Limb (tissue), 2 donors: ENCODE data around the gene SLC6A6.

ENCODE experiments used
- DNase-seq, 2 donors: peaks; one replicate each; pipeline ENCODE4 v3.0.0-alpha.2; 2016; ENCODE audit errors: extremely low spot score in 2 of 2

Gene SLC6A6

DNA sequence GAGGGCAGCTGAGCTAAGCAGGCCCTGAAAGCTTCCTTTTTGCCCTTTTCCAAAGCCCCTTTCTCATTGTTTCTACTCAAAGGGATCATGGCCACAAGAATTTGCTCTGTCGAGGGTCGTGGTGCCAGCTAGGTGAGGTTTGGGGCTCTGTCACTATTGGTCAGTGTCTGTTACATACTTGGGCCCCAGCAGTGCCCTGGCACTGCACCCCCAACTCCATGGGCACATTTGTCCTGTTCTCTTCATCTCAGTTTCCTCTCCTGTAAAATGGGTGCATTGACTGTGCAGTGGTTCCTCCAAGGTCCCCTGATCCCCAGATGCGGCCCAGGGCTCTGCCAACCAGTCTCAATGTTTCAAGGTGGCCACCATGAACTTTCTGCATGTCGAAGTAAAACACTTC is 62.1 kb downstream of the SLC6A6 start:
- no peak for DNase-seq

DNA sequence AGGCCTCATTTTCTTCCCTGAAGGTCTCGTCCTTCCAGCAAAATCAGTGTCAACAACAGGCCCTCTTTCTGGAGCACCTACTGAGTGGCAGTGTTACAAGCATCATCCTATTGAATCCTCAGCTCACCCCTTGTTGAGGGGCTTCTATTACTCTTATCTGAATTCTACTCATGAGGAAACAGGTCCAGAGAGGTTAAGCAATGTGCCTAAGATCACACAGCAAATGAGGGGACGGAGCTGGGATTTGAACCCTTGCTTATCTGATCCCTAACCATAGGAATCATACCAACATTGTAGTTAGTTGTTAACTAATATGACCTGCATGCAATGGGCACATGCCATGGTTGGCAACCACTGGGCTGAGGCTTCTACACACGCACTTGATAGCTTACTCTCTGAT is 63.0 kb downstream of the SLC6A6 start:
- DNase-seq: no peak

DNA sequence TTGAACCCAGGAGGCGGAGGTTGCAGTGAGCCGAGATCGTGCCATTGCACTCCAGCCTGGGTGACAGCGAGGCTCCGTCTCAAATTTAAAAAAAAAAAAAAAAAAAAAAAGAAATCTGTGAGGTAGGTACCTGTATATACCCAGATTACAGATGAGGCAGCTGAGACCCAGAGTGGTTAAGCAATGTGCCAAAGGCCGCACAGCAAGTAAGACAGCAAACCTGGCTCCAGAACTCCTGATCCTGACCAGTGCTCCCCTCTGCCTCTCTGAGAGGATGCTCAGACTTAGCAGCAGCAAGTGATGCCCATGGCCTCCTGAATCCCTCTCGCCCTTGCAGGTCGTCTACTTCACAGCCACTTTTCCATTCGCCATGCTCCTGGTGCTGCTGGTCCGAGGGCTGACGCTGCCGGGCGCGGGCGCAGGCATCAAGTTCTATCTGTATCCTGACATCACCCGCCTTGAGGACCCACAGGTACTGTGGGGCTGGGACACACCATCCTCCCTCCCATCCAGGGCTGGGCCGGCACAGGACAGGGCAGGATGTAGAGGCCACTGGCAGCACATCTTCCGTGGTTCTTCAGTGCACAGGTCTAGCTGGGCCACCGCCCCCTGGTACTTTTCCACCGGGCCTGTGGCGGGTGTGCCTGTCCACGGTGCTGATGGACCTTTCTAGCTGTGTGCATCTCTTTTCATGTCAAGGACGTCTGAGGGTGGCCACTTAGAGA is 63.9 kb downstream of the SLC6A6 start:
- no peak for DNase-seq

DNA sequence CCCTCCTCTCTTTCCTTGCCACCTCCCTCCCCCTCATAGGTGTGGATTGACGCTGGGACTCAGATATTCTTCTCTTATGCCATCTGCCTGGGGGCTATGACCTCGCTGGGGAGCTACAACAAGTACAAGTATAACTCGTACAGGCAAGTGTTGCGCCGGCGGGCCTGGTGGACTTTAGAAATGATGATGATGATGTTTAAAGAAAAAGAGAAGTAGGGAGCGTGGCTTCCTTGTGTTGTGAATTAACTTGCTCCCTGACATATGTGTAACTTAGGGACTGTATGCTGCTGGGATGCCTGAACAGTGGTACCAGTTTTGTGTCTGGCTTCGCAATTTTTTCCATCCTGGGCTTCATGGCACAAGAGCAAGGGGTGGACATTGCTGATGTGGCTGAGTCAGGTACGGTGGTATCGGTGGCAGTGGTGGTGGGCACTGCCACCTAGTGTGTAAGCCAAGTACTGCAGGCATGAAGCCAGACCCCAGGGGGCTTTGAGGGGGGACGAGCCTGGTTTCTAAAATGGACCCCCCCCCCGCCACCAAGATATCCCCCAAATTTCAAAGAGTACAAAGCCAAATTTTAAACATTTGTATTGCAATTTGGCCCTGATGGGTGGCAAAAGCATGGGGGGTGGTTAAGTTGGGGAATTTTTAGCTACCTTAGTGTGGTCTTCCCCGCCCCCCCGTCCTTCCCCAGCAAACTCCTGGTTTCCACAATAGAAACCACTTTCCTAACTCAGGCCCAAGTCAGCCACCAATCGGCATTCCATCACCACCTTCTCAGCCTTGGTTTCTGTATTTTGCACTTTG is 65.6 kb downstream of the SLC6A6 start:
- peak; percentile 34 to 77 for DNase-seq

DNA sequence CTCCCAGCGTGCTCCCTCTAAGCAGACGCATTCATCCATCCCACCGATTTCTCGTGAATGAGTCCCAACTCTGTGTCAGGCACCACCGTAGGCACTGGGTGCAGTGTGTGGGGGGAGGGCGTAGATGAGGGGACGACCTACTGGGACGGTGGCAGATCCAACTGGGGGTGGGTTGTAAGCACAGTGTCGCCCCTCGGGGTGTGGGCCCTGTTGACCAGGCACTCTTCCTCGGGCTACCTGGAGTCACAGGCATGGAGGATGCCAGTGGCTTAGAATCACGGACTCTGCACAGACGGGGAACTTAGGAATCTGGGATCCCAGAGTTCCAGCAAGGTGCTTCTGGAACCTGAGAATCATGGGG is 66.2 kb downstream of the SLC6A6 start:
- no peak for DNase-seq

DNA sequence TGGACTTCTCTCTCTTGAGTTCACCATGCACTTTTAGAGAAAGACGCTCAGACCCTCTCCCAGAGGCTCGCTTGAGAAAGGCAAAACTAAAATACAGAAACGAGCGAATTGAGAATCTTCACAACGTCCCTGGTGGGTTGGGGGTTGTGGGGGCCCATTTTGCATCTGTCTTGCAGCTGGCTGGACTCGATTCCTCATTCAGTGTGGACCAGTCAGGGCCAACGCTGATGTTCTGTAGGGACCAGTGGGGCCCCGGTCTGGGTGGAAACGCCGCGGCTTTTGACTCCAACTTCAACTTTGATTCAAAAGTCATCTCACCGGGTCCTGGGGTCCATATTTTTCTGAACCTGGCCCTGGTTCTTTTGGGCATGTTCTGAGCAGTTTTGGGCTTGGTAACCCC is 68.1 kb downstream of the SLC6A6 start:
- DNase-seq: no peak

DNA sequence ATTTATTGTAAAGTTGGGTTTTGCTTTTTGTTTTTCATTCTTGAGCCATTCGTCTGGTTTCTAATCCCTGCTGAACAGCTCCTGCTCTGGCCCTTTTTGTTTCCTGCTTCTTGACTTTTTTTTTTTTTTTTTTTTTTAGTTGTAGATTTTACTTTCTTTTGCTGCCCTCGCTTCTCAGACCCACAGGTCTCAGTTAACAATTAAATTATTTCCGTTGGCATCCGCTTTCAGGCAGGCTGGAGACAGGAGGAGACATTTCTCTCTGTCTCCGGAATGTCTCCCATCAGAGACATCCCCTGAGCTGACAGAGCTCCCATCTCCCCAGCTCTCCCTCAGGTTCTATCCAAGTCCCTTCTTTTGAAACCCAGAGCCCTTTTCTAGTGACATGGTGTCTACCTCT is 68.6 kb downstream of the SLC6A6 start:
- DNase-seq: no peak

DNA sequence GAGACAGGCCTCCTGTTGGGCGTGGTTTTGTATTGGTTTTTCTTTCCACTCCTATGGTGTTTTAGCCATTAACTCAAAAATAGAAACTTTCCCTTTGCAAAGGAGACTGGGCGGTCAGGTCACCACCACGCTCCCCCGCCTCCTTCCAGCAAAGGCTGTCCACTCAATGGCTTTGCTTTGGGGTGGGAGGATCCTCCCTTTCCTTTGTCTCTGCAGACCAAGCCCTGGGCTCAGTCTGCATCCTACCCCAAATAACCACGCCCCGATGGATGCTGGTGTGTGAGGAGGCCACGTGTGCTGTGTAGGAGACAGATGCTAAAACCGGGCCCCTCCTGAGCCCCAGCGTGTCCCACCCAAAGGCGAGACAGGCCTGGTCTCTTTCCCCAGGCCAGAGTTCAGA is 69.3 kb downstream of the SLC6A6 start:
- DNase-seq: no peak

DNA sequence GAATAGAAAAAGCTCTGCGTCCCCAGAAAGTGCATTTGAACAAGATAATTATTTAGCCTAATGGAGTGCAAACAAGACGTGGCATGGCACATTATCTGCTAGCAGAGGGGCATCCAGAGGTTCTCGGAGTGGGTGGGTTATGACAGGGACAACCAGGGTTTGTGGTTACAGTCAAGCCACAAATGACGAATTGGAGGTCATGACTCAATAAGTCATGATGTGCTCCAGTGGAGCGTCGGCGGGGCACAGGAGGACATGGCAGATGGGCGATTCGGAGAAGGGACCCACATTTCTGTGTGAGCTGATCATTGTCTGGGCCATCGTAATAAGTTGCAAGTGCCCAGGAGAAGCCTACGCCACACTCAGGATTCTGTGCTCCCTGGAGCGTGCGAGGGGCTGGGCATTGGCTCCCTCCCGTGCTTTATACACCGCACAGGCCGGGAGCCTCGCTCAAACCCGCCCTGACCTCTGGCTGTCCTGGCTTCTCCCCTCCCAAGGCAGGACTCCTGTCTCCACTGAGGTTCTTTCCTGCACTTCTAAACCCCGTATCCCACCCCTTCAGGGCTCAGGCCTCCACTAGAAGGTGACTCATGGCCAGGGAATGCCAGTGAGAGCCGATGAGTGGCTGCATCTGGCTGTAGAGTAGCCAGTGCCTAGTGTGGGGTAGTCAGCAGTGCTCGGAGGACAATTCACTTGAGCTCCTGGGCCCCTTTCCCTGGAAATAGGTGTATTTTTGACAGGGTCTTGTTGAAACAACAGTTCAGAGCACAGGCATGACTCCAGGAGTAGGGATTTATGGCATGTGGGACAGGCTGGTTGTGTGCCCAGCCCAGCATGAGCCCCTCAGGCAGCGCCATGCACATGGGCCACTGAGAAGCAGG is 70.3 kb downstream of the SLC6A6 start:
- DNase-seq: no peak

DNA sequence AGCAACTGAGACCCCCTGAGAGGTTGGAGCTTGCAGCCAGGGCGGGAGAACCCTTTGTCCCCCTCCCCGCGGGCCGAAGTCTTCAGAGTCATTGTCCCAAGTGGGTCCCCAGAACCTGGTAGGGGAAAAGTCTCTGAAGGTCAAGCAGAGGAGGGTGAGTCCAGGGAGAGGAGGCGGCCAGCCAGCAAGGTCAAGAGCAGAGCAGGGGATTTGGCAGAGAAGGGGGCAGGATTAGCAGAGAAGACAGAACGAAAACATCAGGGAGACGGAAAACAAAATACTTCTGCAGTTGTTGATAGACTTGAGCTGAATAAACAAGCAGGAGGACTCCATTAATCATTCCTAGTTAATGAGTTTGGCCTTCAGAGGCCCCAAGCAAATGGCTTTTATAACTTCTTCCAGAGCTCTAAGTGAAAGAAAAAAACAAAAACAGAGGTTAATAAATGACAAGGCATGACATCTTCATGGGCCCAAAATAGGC is 71.0 kb downstream of the SLC6A6 start:
- no peak for DNase-seq

DNA sequence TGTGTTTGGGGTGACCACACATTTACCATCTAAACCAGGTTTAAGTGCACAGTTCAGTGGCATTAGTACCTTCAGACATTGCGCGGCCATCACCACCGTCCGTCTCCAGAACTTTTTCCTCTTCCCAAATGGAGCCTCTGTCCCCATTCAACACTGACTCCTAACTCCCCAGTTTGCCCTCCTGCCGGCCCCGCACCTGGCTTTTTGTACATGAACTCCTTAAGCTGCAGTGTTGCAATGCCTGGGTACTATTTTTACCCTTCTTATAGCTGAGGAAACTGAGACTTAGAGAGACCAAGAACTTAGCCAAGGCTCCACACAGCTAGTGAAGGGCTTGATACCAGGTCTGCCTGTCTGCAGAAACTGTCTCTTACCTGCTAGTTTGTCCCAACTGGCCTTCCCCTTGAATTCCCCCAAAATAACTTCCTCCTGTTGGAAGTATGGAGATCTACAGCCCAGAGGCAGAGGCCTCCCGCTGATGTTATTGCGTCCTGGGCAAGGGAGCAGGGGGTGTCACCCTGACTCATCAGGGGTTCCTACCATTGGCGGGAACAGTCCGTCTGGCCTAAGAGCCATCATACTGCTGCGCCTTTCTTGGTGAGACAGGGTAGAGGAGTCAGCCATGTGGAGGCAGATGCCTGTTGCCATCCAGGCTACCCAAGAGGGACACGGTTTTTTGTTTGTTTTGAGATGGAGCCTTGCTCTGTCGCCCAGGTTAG is 72.1 kb downstream of the SLC6A6 start:
- DNase-seq: no peak

DNA sequence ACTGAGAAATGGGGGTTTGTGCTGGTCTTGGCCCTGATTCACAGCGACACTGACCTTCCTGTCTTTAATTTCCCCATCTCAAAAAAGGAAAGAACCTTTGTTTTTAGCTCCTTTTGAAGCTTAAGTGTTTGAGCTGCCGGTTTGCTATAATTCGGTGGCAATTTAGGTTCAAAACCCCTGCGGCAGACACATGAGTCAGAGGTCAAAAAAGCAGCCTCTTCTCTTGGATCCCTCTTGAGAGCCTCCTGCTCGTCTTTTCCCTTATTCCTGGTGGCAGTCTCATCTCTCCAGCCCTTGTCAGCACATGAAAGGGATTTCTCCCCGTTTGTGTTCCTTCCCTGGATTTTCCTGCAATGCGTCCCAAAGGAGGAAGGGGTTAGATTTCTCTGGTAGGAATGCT is 73.2 kb downstream of the SLC6A6 start:
- DNase-seq: no peak

DNA sequence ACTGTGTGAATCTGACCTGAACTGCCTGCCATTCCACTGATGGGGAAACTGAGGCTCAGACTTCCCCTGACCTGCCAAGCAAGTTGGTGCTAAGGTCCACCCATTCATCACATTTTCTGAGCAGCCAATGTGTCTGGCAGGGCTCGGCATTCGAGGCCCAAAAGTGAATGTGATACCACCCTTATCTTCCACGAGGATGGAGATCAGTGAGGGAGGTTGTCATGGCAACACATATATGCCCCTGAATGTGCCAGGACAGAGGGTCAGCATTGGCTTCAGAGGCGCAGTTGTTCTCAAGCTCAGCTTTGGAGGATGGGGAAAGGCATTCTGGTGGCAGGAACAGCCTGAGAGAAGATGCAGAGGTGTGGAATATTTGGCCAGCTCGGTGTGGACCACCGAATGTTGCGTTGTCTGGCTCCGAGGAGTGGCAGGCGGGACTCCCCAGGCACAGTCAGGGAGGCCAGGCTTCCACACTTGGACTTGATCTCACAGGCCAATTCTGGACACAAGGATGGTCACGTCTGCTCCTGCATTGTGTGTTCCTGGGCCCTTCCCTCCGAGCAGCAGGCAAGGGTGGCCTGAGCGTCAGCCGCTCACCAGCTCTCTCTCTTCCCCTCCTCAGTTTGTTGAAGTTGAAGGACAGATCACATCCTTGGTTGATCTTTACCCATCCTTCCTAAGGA is 74.3 kb downstream of the SLC6A6 start:
- no peak for DNase-seq

DNA sequence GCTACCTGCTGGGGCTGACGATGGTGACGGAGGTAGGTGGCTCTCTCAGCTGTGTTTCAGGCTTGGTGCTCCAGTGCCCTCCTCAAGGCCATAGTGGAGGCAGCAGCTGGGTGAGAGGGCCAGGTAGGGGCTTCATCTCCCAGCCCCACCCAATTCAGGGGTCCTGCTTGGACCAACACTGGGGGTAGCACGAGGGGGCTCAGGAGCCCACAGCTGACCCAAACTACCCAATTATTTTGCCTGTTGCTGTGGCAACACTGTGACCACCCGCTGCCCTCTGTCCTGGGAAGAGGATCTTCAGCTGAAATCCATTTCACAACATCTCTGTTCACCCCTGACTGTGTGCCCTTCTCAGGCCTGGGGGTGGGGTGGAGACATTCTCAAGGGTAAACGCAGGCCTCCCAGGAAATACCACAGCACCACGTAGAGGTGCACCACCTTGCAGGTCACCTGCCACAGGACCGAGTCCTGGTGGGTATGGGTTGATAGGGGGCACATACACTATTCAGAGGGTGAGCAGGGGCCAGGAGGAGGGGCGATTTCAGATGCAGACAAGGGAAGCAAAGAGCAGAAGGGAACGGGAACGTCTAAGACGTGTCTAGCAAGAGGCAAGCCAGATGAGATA is 75.0 kb downstream of the SLC6A6 start:
- DNase-seq: no peak

DNA sequence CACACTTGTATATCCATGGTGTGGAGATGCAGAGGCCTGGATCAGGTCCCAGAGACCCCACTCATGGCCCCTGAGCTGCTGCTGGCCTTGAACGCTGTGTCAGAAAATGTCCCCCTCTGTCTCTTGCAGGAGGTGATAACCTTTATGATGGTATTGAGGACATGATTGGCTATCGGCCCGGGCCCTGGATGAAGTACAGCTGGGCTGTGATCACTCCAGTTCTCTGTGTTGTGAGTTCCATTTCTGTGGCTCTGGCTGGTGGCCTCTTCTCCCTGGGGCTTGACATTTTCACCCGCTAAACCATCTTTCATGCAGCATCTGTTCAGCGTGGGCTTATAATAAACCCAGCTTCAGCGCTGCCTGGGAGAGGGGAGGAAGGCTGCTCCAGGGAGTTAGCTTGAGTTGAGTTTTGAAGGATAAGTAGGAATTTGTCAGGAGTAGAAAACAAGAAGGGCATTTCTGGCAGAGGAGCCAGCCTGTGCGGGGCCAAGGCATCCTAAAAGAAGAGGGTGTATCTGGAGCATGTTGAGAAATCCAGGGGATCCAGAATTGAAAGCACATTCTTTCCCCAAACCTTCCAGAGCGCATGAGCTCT is 76.6 kb downstream of the SLC6A6 start:
- no peak for DNase-seq

DNA sequence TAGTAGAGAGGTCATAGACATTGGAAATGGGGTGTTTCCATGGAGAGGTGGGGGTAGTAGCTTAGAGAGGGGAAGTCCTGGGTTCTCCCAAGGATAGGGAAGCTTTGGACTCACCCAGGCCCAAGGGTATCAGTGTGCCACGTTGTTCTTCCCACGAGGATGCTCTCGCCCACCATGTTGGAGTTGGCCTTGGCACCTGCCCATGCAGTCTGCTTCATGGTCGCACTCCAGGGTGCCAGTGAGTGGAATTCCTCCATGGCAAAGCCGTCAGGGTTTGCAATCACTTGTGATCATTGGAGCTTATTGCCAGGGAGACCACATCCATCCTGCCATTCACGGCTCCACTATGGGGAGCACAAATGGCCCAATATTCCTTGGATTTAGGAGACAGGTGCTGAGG is 77.2 kb downstream of the SLC6A6 start:
- DNase-seq: no peak

DNA sequence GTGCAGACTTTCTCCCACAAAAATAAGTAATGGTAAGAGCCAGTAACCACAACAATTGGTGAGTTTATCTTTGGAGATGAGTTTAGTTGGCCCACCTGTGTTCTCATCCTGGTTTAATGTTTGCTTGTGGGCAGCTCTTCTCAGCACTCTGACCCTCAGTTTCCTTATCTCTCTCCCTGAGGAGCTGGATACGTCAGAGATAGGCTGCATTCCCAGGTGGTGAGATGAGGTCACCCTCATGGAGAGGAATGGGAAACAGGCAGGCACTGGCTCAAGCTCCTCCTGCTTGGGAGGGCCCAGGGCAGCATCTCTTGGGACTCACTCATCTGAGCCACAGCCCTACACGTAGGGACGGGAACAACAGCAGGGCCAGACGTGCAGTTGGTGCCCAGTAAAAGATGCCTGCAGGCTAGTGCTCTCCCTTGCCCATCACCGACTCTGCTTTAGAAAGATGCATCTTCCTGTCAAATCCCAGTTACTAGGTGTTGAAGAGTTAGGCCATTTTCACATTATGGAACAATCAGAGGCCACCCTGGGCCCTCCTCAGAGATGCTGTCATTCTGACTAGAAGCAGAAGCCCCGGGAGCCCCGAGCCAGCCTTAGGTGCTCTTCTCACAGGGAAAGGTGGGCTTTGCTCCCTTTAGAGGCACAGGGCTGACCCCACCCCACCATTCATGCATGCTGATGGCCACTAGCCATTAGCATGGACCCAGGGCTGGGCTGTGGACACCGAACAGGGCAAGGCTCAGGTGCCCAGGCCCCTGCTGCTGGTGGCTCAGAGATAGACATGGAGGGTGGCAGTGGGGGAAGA is 78.0 kb downstream of the SLC6A6 start:
- DNase-seq: no peak

DNA sequence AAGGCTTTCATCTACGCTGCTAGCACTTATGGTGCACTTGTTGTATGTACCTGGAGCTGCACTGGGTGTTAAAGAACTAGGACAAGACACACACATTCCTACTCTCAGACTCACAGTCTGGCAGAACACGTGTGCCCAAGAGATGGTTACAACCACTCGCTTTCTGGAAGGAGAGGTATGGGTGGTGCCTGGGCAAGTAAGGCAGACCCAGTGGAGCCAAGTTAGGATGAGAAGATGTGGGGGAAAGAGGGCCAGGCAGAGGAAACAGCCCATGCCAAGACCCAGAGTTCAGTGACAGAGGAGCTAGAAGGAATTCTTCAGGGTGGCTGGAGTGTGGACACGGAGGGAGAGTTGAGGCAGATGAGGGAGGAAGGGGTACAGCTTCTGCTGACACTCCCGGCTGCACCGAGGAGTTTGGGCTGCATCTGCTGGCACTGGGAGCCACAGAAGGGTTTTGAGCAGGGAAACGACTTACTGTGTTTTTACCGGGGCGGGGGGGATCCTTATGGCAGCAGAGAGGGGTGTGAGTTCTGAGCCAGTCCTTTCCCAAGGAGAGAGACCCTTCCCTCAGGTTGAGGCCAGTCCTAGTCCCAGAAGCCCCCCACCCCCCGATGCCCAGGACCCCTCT is 78.7 kb downstream of the SLC6A6 start:
- no peak for DNase-seq

DNA sequence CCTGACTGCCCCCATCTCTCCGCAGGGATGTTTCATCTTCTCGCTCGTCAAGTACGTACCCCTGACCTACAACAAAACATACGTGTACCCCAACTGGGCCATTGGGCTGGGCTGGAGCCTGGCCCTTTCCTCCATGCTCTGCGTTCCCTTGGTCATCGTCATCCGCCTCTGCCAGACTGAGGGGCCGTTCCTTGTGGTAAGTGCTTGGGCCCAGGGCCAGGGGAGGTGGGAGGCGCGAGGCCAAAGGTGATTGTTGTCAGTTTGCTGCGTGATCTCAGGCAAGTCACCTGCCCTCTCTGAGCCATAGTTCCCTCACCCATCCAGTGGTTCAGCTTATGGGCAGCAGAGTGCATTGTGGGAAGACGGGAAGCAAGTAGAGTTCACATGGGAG is 79.2 kb downstream of the SLC6A6 start:
- no peak for DNase-seq
